Upper lobe of left lung (tissue), 6 donors: ENCODE results near the gene SERPINB2. TPM values are rescaled to one million over a fixed set of nuclear protein-coding genes. Genes with fewer than 3 reads are reported as not detected.
A peak's percentile ranks its signal among the peaks of the same experiment; 100 is the strongest.

Source experiments
- ATAC-seq, 2 donors: fragments of 200-7000 bp; cut with Tn5 transposase; one replicate each; pipeline ENCODE4 v1.9.1; 2022; ENCODE audit warnings: mild to moderate bottlenecking in 2 of 2, moderate library complexity in 2 of 2; ENCODE audit not compliant: low FRiP score in 2 of 2
- DNase-seq, 2 donors: peaks; one replicate each; pipeline ENCODE4 v3.0.0-alpha.2; 2019 to 2020
- H3K27ac ChIP-seq, 4 donors: fragments of 200-600 bp; sonication (generic); one replicate each; pipeline ENCODE4 v1.5.1; 2016 to 2019
- H3K27me3 ChIP-seq, 4 donors: fragments of 200-600 bp; sonication (generic); one replicate each; pipeline ENCODE4 v1.5.1; 2017 to 2019
- H3K36me3 ChIP-seq, 4 donors: fragments of 200-600 bp; sonication (generic); one replicate each; pipeline ENCODE4 v1.5.1; 2016 to 2019
- H3K4me1 ChIP-seq, 4 donors: fragments of 200-600 bp; sonication (generic); one replicate each; pipeline ENCODE4 v1.5.1; 2018 to 2019
- H3K4me3 ChIP-seq, 4 donors: fragments of 200-600 bp; sonication (generic); one replicate each; pipeline ENCODE4 v1.5.1; 2017 to 2019; ENCODE audit warnings: mild to moderate bottlenecking in 2 of 4, moderate library complexity in 1 of 4
- H3K9me3 ChIP-seq, 4 donors: fragments of 200-600 bp; sonication (generic); one replicate each; pipeline ENCODE4 v1.5.1; 2018 to 2019
- CTCF ChIP-seq, 6 experiments: fragments of 450-650 bp in 4 of 6; fragments of 200-600 bp in 2 of 6; sonication (generic) in 2 of 6; IDR thresholded peaks; one replicate each; pipeline ENCODE4 v1.5.1; 2016 to 2019; ENCODE audit warnings: antibody characterized with exemption in 6 of 6
- EP300 ChIP-seq, 4 donors: sonication (generic); formaldehyde crosslinking; IDR thresholded peaks; one replicate each; pipeline ENCODE4 v1.5.1; 2017; ENCODE audit warnings: antibody characterized with exemption in 4 of 4, control low read depth in 2 of 4
- POLR2A ChIP-seq, 4 donors: fragments of 450-650 bp; IDR thresholded peaks; one replicate each; pipeline ENCODE4 v1.5.1; 2016 to 2017; ENCODE audit warnings: antibody characterized with exemption in 4 of 4, mild to moderate bottlenecking in 2 of 4
- POLR2AphosphoS5 ChIP-seq, 2 donors: sonication (generic); formaldehyde crosslinking; IDR thresholded peaks; one replicate each; pipeline ENCODE4 v1.5.1; 2017; ENCODE audit warnings: antibody characterized with exemption in 2 of 2
- WGBS, 2 donors: methylation state at CpG; one replicate each; pipeline ENCODE4 v1.1.5; 2017 to 2018; 5-methylcytosine and 5-hydroxymethylcytosine counted together
- total RNA-seq, 6 donors: library from RNA; depleted of rRNA in 4 of 6; stranded (reverse); fragments of >200 nt in 4 of 6; gene quantifications; one replicate each; pipeline versions ENCODE4 v1.1.0 to v1.2.1, GENCODE V29; 2016 to 2021
- donor health status: DM: no; HTN: no; CAD: no; lungs with moderate emphysema.
- donor health status: DM: no; HTN: yes; CAD: no; lungs with severe emphysema.

Gene SERPINB2
- total RNA-seq, 6 donors from 2014 or later: 0.49 to 0.61 TPM; not detected in 4

GRCh38 chr18:63890950-63891304, 3.4 kb downstream of the SERPINB2 start:
- Histone ChIP-seq H3K27me3 (no peaks in the 10 kb centered on the region), H3K9me3 (no peaks in the 10 kb centered on the region), H3K4me3 (no peak overlapping the region), H3K4me1 (peaks cover 0 to 4% (median 0%) of the 10 kb centered on the region in 4 donors), H3K27ac (no peak overlapping the region), H3K36me3 (no peaks in the 10 kb centered on the region)
- DNase-seq (no peak), ATAC-seq (no peak)
- WGBS, 2 donors: 77 to 78% methylated on average over 5 of the region's 5 CpGs
- TF ChIP-seq EP300 (IDR thresholded peaks at IDR 0.05) (no peak), POLR2AphosphoS5 (IDR thresholded peaks at IDR 0.05) (no peak), POLR2A (IDR thresholded peaks at IDR 0.05) (no peak), CTCF (IDR thresholded peaks at IDR 0.05) (no peak)

DNA sequence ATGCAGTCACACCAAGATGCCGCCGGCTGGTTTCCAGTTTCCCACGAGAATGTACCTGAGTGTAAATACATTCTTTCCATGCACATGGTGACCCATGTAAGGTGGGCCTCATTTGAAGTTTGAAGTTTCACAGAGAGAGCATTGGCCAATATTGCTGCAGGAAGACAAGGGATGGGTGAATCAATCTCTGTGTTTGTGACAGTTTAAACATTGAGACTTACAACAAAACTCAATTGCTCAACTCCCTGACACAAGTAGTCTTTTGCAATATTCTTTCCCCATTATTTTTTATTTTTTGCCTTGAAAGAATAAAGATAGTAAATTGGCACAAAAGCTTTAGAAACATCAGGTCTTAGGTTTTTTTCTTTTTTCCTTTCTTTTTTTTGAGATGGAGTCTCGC, 5.1 kb downstream of the SERPINB2 start:
- no peak for TF ChIP-seq EP300 (IDR thresholded peaks at IDR 0.05)
- no peak for TF ChIP-seq POLR2AphosphoS5 (IDR thresholded peaks at IDR 0.05)
- TF ChIP-seq POLR2A (IDR thresholded peaks at IDR 0.05): no peak
- no peak for TF ChIP-seq CTCF (IDR thresholded peaks at IDR 0.05)
- WGBS, 2 donors: 73 to 74% methylated on average over 4 of the region's 4 CpGs
- H3K27ac ChIP-seq: peak overlapping the region in 1 of 4 donors; percentile 66
- ATAC-seq (no peak), DNase-seq (no peak)
- H3K4me1 ChIP-seq: peaks cover 0 to 4% (median 0%) of the 10 kb centered on the region in 4 donors
- H3K36me3 ChIP-seq: no peaks in the 10 kb centered on the region
- H3K4me3 ChIP-seq: no peak overlapping the region
- no peaks in the 10 kb centered on the region for H3K27me3 ChIP-seq
- H3K9me3 ChIP-seq: no peaks in the 10 kb centered on the region

GRCh38 chr18:63894106-63894772, 6.7 kb downstream of the SERPINB2 start:
- TF ChIP-seq CTCF (IDR thresholded peaks at IDR 0.05): no peak
- TF ChIP-seq POLR2AphosphoS5 (IDR thresholded peaks at IDR 0.05): no peak
- no peak for TF ChIP-seq POLR2A (IDR thresholded peaks at IDR 0.05)
- ATAC-seq: no peak
- Histone ChIP-seq H3K9me3 (no peaks in the 10 kb centered on the region), H3K27me3 (no peaks in the 10 kb centered on the region), H3K36me3 (no peaks in the 10 kb centered on the region), H3K4me1 (no peaks in the 10 kb centered on the region), H3K27ac (peak overlapping the region in 1 of 4 donors; percentile 14), H3K4me3 (no peak overlapping the region)
- DNase-seq: peak in 1 of 2 donors; percentile 14
- WGBS, 2 donors: 74 to 83% methylated on average over 6 of the region's 6 CpGs

GRCh38 chr18:63895190-63895589, 7.7 kb downstream of the SERPINB2 start:
- 59 to 72% methylated on average over 6 of the region's 6 CpGs for WGBS, 2 donors
- DNase-seq: no peak
- Histone ChIP-seq H3K4me3 (no peak overlapping the region), H3K4me1 (no peaks in the 10 kb centered on the region), H3K36me3 (no peaks in the 10 kb centered on the region), H3K9me3 (no peaks in the 10 kb centered on the region), H3K27ac (no peak overlapping the region), H3K27me3 (no peaks in the 10 kb centered on the region)
- TF ChIP-seq POLR2A (IDR thresholded peaks at IDR 0.05): no peak
- no peak for TF ChIP-seq EP300 (IDR thresholded peaks at IDR 0.05)
- no peak for TF ChIP-seq CTCF (IDR thresholded peaks at IDR 0.05)
- no peak for TF ChIP-seq POLR2AphosphoS5 (IDR thresholded peaks at IDR 0.05)
- no peak for ATAC-seq

GRCh38 chr18:63897072-63897471, 9.6 kb downstream of the SERPINB2 start:
- Histone ChIP-seq H3K4me1 (no peaks in the 10 kb centered on the region), H3K27ac (no peak overlapping the region), H3K36me3 (no peaks in the 10 kb centered on the region), H3K9me3 (no peaks in the 10 kb centered on the region), H3K4me3 (no peak overlapping the region), H3K27me3 (no peaks in the 10 kb centered on the region)
- 68 to 77% methylated on average over 4 of the region's 4 CpGs for WGBS, 2 donors
- TF ChIP-seq CTCF (IDR thresholded peaks at IDR 0.05): no peak
- no peak for TF ChIP-seq EP300 (IDR thresholded peaks at IDR 0.05)
- TF ChIP-seq POLR2A (IDR thresholded peaks at IDR 0.05): no peak
- no peak for TF ChIP-seq POLR2AphosphoS5 (IDR thresholded peaks at IDR 0.05)
- DNase-seq (no peak), ATAC-seq (no peak)
